OCI-LY1 (cell line): Measurements from ENCODE around the gene NLRP3.

ENCODE experiments used
- H2AFZ ChIP-seq: fragments of 200-600 bp; sonication (generic), shearing (Covaris generic); 2 replicates; pipeline ENCODE4 v1.6.0; 2014; ENCODE audit warnings: antibody characterized with exemption, mild to moderate bottlenecking, low read length
- H3F3A ChIP-seq: fragments of 200-600 bp; sonication (generic), shearing (Covaris generic); 2 replicates; pipeline ENCODE4 v1.6.0; 2014; ENCODE audit warnings: mild to moderate bottlenecking, antibody characterized with exemption, low read length, moderate library complexity; ENCODE audit not compliant: insufficient read depth
- H3K27ac ChIP-seq: fragments of 200-600 bp; sonication (generic); 2 replicates; pipeline ENCODE4 v1.5.1; 2014; ENCODE audit warnings: low read length, mixed run types, mild to moderate bottlenecking, low read depth; ENCODE audit not compliant: poor library complexity, severe bottlenecking
- H3K27me3 ChIP-seq: fragments of 200-600 bp; sonication (generic); 2 replicates; pipeline ENCODE4 v1.6.0; 2014; ENCODE audit warnings: antibody characterized with exemption, mild to moderate bottlenecking, low read length, moderate library complexity; ENCODE audit not compliant: insufficient read depth
- H3K36me3 ChIP-seq: fragments of 200-600 bp; sonication (generic); 2 replicates; pipeline ENCODE4 v1.6.1; 2014; ENCODE audit warnings: mild to moderate bottlenecking, antibody characterized with exemption, low read length, moderate library complexity, mixed read lengths; ENCODE audit not compliant: insufficient read depth
- H3K4me1 ChIP-seq: fragments of 200-600 bp; sonication (generic); 2 replicates; pipeline ENCODE4 v1.5.1; 2014; ENCODE audit warnings: mild to moderate bottlenecking, low read length, moderate library complexity; ENCODE audit not compliant: insufficient read depth, severe bottlenecking
- H3K4me2 ChIP-seq: fragments of 200-600 bp; sonication (generic), shearing (Covaris generic); 2 replicates; pipeline ENCODE4 v1.6.1; 2014; ENCODE audit warnings: low read length
- H3K4me3 ChIP-seq: fragments of 200-600 bp; sonication (generic); 2 replicates; pipeline ENCODE4 v1.5.1; 2014; ENCODE audit warnings: low read length, low read depth, mild to moderate bottlenecking, mixed read lengths; ENCODE audit not compliant: poor library complexity, severe bottlenecking
- H3K79me2 ChIP-seq: fragments of 200-600 bp; shearing (Covaris generic); 2 replicates; pipeline ENCODE4 v1.6.1; 2016; ENCODE audit warnings: mixed run types, low read length, mixed read lengths; ENCODE audit not compliant: insufficient read depth
- H3K9ac ChIP-seq: fragments of 200-600 bp; sonication (generic), shearing (Covaris generic); 2 replicates; pipeline ENCODE4 v1.6.1; 2014; ENCODE audit warnings: mild to moderate bottlenecking, low read length, mixed read lengths
- H3K9me2 ChIP-seq: fragments of 200-600 bp; sonication (generic), shearing (Covaris generic); 2 replicates; pipeline ENCODE4 v1.6.1; 2014; ENCODE audit warnings: low read depth, mild to moderate bottlenecking, low read length, mixed read lengths
- H3K9me3 ChIP-seq: fragments of 200-600 bp; shearing (Covaris generic); 2 replicates; pipeline ENCODE4 v1.6.1; 2014; ENCODE audit warnings: low read length, mixed read lengths
- H4K20me1 ChIP-seq: fragments of 200-600 bp; sonication (generic), shearing (Covaris generic); 2 replicates; pipeline ENCODE4 v1.6.0; 2016; ENCODE audit warnings: mild to moderate bottlenecking, low read length; ENCODE audit not compliant: insufficient read depth
- CTCF ChIP-seq: fragments of 200-600 bp; sonication (generic), shearing (Covaris generic); IDR thresholded peaks from 2 replicates; pipeline ENCODE4 v1.5.1; 2017; ENCODE audit warnings: mild to moderate bottlenecking, antibody characterized with exemption, low read length, moderate library complexity, mixed read lengths
- EZH2 ChIP-seq: fragments of 200-600 bp; sonication (generic), shearing (Covaris generic); IDR thresholded peaks from 2 replicates; pipeline ENCODE4 v1.8.0; 2017; ENCODE audit warnings: borderline replicate concordance, mixed run types, mild to moderate bottlenecking, antibody characterized with exemption, low read length, moderate library complexity, mixed read lengths

NLRP3 gene

DNA sequence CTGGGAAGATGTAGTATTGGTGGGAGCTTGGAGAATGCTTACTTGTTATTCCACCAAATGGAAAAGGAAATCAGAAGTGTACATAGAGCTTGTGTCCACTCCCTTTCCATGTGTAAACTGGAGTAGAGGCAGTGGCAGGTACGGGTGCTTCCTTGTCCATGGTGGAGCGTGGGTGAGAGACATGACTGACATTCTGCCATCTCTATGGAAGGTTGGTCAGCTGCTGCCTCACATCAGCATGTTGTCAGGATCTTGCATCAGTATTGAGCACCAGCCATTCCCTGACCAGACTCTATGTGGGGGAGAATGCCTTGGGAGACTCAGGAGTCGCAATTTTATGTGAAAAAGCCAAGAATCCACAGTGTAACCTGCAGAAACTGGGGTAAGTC, 19.8 kb downstream of the NLRP3 start:
- Histone ChIP-seq H3K9ac (no peak overlapping the region), H3K9me2 (no peaks in the 10 kb centered on the region), H3K27ac (no peak overlapping the region), H3K36me3 (no peaks in the 10 kb centered on the region), H3K4me3 (no peak overlapping the region), H3K4me1 (no peaks in the 10 kb centered on the region), H3K27me3 (0 out of 2 replicates have a peak, but pooled peaks cover 10% of the 10 kb centered on the region), H3K79me2 (no peaks in the 10 kb centered on the region), H2AFZ (no peak overlapping the region), H3K9me3 (no peaks in the 10 kb centered on the region), H3F3A (no peaks in the 10 kb centered on the region), H3K4me2 (no peak overlapping the region), H4K20me1 (no peaks in the 10 kb centered on the region)
- TF ChIP-seq EZH2 (no peak), CTCF (no peak)

DNA sequence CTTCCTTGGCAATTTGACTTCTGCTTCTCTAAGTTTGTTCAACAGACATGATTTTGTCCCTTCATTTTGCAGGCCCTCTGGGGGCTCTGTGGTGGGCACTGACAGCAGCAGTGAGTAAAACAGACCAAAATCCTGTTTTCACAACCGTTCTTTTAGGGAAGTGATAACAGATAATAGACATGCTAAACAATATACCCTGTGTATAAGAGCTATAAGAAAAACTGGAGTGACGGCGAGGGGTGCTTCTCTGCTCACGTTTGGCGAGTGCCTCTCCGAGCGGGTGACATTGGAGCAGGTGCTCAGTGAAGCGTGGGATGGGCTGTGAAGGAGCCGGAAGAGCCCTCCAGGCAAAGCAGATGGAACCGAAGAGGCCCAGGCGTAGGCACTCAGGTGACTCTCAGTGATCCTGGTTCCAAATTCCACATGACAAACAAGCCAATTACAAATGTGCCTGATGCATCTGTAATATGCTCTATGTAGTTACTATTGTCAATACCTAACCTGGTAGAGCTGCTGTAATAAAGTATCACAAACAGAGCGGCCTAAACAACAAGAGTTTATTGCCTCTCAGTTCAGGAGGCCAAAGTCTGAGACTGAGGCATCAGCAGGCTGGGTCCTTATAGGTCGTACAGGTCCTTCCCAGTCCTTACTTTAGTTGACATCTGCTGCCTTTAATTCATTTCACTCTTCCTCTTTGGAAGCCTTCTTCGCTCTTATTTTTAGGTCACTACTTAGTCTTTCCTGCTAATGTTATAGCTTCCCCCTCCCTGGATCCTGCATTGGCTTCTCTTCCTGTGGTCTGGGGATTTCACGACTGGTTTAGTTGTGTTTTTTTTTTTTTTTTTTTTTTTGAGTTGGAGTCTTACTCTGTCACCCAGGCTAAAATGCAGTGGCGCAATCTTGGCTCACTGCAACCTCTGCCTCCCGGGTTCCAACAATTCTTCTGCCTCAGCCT, 21.9 kb downstream of the NLRP3 start:
- no peak overlapping the region for H3K9ac ChIP-seq
- H3K9me3 ChIP-seq = no peaks in the 10 kb centered on the region
- H3F3A ChIP-seq = no peaks in the 10 kb centered on the region
- no peaks in the 10 kb centered on the region for H3K36me3 ChIP-seq
- no peak overlapping the region for H3K27ac ChIP-seq
- no peaks in the 10 kb centered on the region for H3K9me2 ChIP-seq
- 0 out of 2 replicates have a peak, but pooled peaks cover 5% of the 10 kb centered on the region for H3K27me3 ChIP-seq
- TF ChIP-seq CTCF (no peak), EZH2 (no peak)
- H4K20me1 ChIP-seq = no peaks in the 10 kb centered on the region
- no peak overlapping the region for H3K4me2 ChIP-seq
- no peak overlapping the region for H2AFZ ChIP-seq
- H3K4me1 ChIP-seq = no peaks in the 10 kb centered on the region
- H3K79me2 ChIP-seq = no peaks in the 10 kb centered on the region
- H3K4me3 ChIP-seq = no peak overlapping the region

DNA sequence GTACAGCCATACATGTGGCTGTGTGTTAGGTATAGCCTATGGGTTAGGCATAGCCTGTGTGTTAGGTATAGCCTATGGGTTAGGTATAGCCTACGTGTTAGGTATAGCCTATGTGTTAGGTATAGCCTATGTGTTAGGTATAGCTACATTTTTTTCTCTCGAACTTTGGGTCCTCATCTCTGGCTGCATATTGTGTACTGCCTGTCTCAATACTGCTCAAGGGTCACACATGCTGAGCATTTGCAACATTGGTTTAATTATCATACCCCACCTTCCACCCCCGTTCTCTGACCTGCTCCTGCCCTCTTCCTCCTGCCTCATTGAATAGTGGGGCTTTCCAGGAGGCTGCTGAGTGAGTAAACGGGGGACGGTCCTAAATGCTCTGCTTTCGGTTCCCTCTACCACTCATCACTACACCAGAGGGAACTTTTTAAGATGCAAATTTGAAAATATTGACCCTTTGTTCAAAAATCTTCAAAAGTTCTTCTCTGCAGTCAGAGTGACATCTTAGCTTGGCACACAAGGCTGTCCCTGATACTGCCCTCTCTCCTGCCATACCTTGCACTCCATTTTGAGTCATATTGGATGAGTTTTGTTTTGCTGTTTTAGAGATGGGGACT, 24.1 kb downstream of the NLRP3 start:
- Histone ChIP-seq H3K9me2 (no peaks in the 10 kb centered on the region), H3K9ac (no peak overlapping the region), H3K4me1 (no peaks in the 10 kb centered on the region), H3K36me3 (no peaks in the 10 kb centered on the region), H2AFZ (no peak overlapping the region), H3K27me3 (0 out of 2 replicates have a peak, but pooled peaks cover 5% of the 10 kb centered on the region), H3K9me3 (no peaks in the 10 kb centered on the region), H3K4me2 (no peak overlapping the region), H4K20me1 (no peaks in the 10 kb centered on the region), H3F3A (no peaks in the 10 kb centered on the region), H3K4me3 (no peak overlapping the region), H3K27ac (no peak overlapping the region), H3K79me2 (no peaks in the 10 kb centered on the region)
- no peak for TF ChIP-seq CTCF
- TF ChIP-seq EZH2 = no peak
